ENCODE measurements around the gene DBI. TPM values are rescaled to one million over a fixed set of nuclear protein-coding genes. Genes with fewer than 3 reads are reported as not detected.

Gene DBI
- polyA plus RNA-seq, 3 donors: 126 to 436 (median 398) TPM

DNA sequence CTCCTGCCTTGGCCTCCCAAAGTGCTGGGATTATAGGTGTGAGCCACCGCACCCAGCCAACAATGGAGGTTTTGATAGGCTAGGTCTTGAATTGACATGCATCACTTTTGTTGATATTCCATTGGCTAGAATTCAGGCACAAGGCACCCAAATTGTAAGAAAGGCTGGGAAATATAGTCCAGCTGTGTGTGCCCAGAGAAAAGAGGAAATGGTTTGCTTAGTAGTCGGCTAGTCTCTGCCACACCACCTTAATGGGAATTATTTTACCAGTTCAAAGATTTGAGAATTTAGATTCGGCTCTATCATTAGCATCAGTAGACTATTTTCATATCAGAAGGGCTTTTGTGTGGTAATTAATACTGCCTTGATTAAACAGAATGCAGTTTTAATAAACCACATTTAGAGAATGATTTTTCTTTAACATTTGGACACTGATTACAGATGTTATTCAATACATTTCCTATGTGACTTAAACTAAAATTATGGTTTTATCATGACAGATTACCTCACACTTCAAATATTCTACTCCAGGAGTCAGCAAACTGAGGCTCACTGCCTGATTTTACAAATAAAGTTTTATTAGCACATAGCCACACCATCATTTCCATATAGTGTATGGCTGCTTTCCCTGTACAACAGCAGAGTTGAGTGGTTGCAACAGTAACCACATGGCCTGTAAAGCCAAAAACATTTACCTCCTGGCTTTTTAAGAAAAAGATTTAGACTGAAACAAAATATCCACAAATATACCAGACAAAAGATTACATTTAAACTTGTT is 27.4 kb downstream of the DBI start:
- DNase-seq: no peak
- Mint-ChIP-seq H3K9me3 (no peaks in the 10 kb centered on the region), H3K27me3 (ENCODE audit: low read depth in 3 of 3) (peaks cover 2 to 5% (median 4%) of the 10 kb centered on the region in 3 donors), H3K36me3 (no peaks in the 10 kb centered on the region), H3K27ac (no peak overlapping the region), H3K4me3 (no peak overlapping the region), H3K4me1 (peaks cover 18% of the 10 kb centered on the region)
- WGBS (ENCODE audit: insufficient coverage): 100% methylated on average over 1 of the region's 3 CpGs
- H2AFZ ChIP-seq (ENCODE audit: insufficient read depth, low read depth, low read length, poor library complexity, severe bottlenecking): no peak overlapping the region
- H3K36me3 ChIP-seq (replicated peaks in 1 of 2; ENCODE audit: control insufficient read depth in 1 of 2, insufficient read depth in 2 of 2, low read length in 2 of 2): no peaks in the 10 kb centered on the region
- H3K4me3 ChIP-seq (replicated peaks in 1 of 3; ENCODE audit: low read depth in 2 of 3, low read length in 3 of 3): no peak overlapping the region
- no peaks in the 10 kb centered on the region for H3K9me3 ChIP-seq (replicated peaks in 1 of 2; ENCODE audit: control insufficient read depth in 1 of 2, insufficient read depth in 1 of 2, low read length in 2 of 2)
- H4K20me1 ChIP-seq (ENCODE audit: insufficient read depth, low read length): no peaks in the 10 kb centered on the region
- no peak overlapping the region for H3K4me2 ChIP-seq (replicated peaks; ENCODE audit: extremely low read depth, low read length, poor library complexity, severe bottlenecking)
- intact Hi-C loops (cut with micrococcal nuclease): no loop called here
- no peaks in the 10 kb centered on the region for H3K27me3 ChIP-seq (ENCODE audit: control insufficient read depth in 2 of 2, insufficient read depth in 2 of 2, low read length in 2 of 2)
- H3K4me1 ChIP-seq (ENCODE audit: control insufficient read depth in 1 of 2, insufficient read depth in 2 of 2, low read length in 2 of 2): peaks cover 6 to 11% of the 10 kb centered on the region in 2 donors
- H3K27ac ChIP-seq (ENCODE audit: low read depth in 1 of 2, low read length in 2 of 2): no peak overlapping the region
- H3K9ac ChIP-seq (ENCODE audit: insufficient read depth, low read length, poor library complexity, severe bottlenecking): no peak overlapping the region
- TF ChIP-seq, protein P1, sequence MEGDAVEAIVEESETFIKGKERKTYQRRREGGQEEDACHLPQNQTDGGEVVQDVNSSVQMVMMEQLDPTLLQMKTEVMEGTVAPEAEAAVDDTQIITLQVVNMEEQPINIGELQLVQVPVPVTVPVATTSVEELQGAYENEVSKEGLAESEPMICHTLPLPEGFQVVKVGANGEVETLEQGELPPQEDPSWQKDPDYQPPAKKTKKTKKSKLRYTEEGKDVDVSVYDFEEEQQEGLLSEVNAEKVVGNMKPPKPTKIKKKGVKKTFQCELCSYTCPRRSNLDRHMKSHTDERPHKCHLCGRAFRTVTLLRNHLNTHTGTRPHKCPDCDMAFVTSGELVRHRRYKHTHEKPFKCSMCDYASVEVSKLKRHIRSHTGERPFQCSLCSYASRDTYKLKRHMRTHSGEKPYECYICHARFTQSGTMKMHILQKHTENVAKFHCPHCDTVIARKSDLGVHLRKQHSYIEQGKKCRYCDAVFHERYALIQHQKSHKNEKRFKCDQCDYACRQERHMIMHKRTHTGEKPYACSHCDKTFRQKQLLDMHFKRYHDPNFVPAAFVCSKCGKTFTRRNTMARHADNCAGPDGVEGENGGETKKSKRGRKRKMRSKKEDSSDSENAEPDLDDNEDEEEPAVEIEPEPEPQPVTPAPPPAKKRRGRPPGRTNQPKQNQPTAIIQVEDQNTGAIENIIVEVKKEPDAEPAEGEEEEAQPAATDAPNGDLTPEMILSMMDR (IDR thresholded peaks at IDR 0.05): no peak
- H3K79me2 ChIP-seq (ENCODE audit: insufficient read depth, low read length): no peaks in the 10 kb centered on the region

DNA sequence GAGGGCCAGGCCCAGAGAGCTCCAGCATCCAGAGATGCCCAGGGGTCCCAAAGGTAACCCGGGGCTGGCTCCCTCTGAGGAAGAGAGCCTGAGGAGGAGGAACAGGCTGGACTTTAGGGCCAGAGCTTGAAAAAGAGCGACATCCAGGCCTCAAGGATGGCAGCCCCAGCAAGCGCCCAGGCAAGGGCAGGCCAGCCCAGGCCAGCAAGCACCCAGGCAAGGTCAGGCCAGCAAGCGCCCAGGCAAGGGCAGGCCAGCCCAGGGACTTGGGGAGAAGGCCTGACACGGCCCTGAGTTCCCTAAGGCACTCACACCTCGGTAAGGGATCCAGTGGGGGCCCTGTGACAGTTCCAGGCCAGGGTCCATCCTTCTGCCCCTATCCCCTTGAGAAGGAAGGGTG is 30.4 kb downstream of the DBI start:
- Mint-ChIP-seq H3K9me3 (no peaks in the 10 kb centered on the region), H3K4me1 (peaks cover 10% of the 10 kb centered on the region), H3K27ac (no peak overlapping the region), H3K27me3 (ENCODE audit: low read depth in 3 of 3) (peaks cover 1 to 7% (median 2%) of the 10 kb centered on the region in 3 donors), H3K4me3 (no peak overlapping the region), H3K36me3 (no peaks in the 10 kb centered on the region)
- Histone ChIP-seq H3K27me3 (ENCODE audit: control insufficient read depth in 2 of 2, insufficient read depth in 2 of 2, low read length in 2 of 2) (no peaks in the 10 kb centered on the region), H3K9me3 (replicated peaks in 1 of 2; ENCODE audit: control insufficient read depth in 1 of 2, insufficient read depth in 1 of 2, low read length in 2 of 2) (no peaks in the 10 kb centered on the region), H3K4me1 (ENCODE audit: control insufficient read depth in 1 of 2, insufficient read depth in 2 of 2, low read length in 2 of 2) (peaks cover 0 to 5% of the 10 kb centered on the region in 2 donors), H3K4me3 (replicated peaks in 1 of 3; ENCODE audit: low read depth in 2 of 3, low read length in 3 of 3) (no peak overlapping the region), H3K4me2 (replicated peaks; ENCODE audit: extremely low read depth, low read length, poor library complexity, severe bottlenecking) (no peak overlapping the region), H3K36me3 (replicated peaks in 1 of 2; ENCODE audit: control insufficient read depth in 1 of 2, insufficient read depth in 2 of 2, low read length in 2 of 2) (no peaks in the 10 kb centered on the region), H3K27ac (ENCODE audit: low read depth in 1 of 2, low read length in 2 of 2) (no peak overlapping the region), H3K79me2 (ENCODE audit: insufficient read depth, low read length) (no peaks in the 10 kb centered on the region), H3K9ac (ENCODE audit: insufficient read depth, low read length, poor library complexity, severe bottlenecking) (no peak overlapping the region), H2AFZ (ENCODE audit: insufficient read depth, low read depth, low read length, poor library complexity, severe bottlenecking) (no peak overlapping the region), H4K20me1 (ENCODE audit: insufficient read depth, low read length) (no peaks in the 10 kb centered on the region)
- DNase-seq: no peak
- intact Hi-C loops (cut with micrococcal nuclease): no loop called here
- WGBS (ENCODE audit: insufficient coverage): 89% methylated on average over 6 of the region's 6 CpGs
- TF ChIP-seq, protein P1 (IDR thresholded peaks at IDR 0.05): no peak
